Measurements from ENCODE around the gene CIC. TPM values are rescaled to one million over a fixed set of nuclear protein-coding genes. Genes with fewer than 3 reads are reported as not detected.
A peak's percentile ranks its signal among the peaks of the same experiment; 100 is the strongest.

Gene CIC
- total and polyA plus RNA-seq, 2 of the 13 experiments (the other 11 are each of a cell fraction or from before 2014, with no cell fraction given): 5.9 to 8.0 TPM

- Histone ChIP-seq H3K27ac (ENCODE audit: extremely low read length, insufficient read depth, low read length) (peak within 1 kb of the TSS; percentile 80), H3K9me3 (ENCODE audit: low read length) (no peaks in the 10 kb centered on the region), H3K79me2 (ENCODE audit: insufficient read depth, low read length) (peaks cover 52% of the 10 kb centered on the region), H3K9ac (ENCODE audit: insufficient read depth, low read depth, low read length) (peak within 1 kb of the TSS; percentile 91), H3K36me3 (replicated peaks in 1 of 2; ENCODE audit: control insufficient read depth in 1 of 2, insufficient read depth in 2 of 2, low read length in 2 of 2) (peaks cover 8 to 12% of the 10 kb centered on the region in 2 experiments; a peak in 4 of 5 replicates), H3K27me3 (ENCODE audit: control insufficient read depth in 1 of 2, insufficient read depth in 2 of 2, low read length in 2 of 2) (no peaks in the 10 kb centered on the region; a peak in 1 of 5 replicates), H2AFZ (ENCODE audit: low read length) (no peak within 1 kb of the TSS), H3K4me2 (ENCODE audit: low read depth, low read length) (peak within 1 kb of the TSS; percentile 95), H3K4me3 (replicated peaks in 1 of 3; ENCODE audit: insufficient read depth in 1 of 3, low read depth in 2 of 3, low read length in 3 of 3) (peak within 1 kb of the TSS; percentile 80 to 94 (median 88)), H4K20me1 (ENCODE audit: insufficient read depth, low read length) (peaks cover 16% of the 10 kb centered on the region), H3K4me1 (ENCODE audit: insufficient read depth, low read length) (peaks cover 55% of the 10 kb centered on the region)
- FAIRE-seq (peak; percentile 92), ATAC-seq (peak; percentile 89), DNase-seq (ENCODE audit: low spot score) (peak; percentile 98)
- POLR2A ChIA-PET: interaction anchor here (0.5 to 2.1 kb wide), 8 partner anchors 15 to 82 kb away, joined by 3 to 13 read pairs (median 4); partner anchors contain the start of genes CIC, GSK3A and PAFAH1B3
- 2% methylated on average over 31 of the region's 53 CpGs for WGBS (ENCODE audit: low lambda C conversion rate)
- CTCF ChIA-PET (ENCODE audit: low intra/inter-chr PET ratio, low total read pairs): interaction anchor here (1.6 kb wide), 1 partner anchor 71 kb away, joined by 3 read pairs; no protein-coding TSS in a partner anchor
- BruUV-seq (replicated peaks): TSS peak; percentile 91
- intact Hi-C loops (cut with micrococcal nuclease; ENCODE audit: unreplicated experiment): loop anchor here (1.0 to 2.0 kb wide), 2 partner anchors 22 to 59 kb away; partner anchors contain the start of gene GSK3A
- in situ Hi-C loops (cut with HindIII; ENCODE audit: extremely low pct_ligation_motif_present, low pct_unique_long_range_greater_than_20kb): no loop called here
- TF ChIP-seq ZNF746 (CRISPR knock-in tag; IDR thresholded peaks at IDR 0.05): peak; percentile 79
- TF ChIP-seq RFXAP (CRISPR knock-in tag; IDR thresholded peaks at IDR 0.05; ENCODE audit: borderline replicate concordance): peak; percentile 99
- TF ChIP-seq SAP130 (CRISPR knock-in tag; IDR thresholded peaks at IDR 0.05; ENCODE audit: low read depth): peak; percentile 94
- 0 out of 2 replicates have a peak, but pooled peaks have one; percentile 50 for TF ChIP-seq ZNF547 (CRISPR knock-in tag; IDR thresholded peaks at IDR 0.05)
- TF ChIP-seq POLR2AphosphoS5 (IDR thresholded peaks at IDR 0.05; ENCODE audit: low read depth, low read length): peak; percentile 96
- no peak for TF ChIP-seq PRDM4 (CRISPR knock-in tag; IDR thresholded peaks at IDR 0.05; ENCODE audit: borderline replicate concordance)
- TF ChIP-seq KDM2A (CRISPR knock-in tag; IDR thresholded peaks at IDR 0.05; ENCODE audit: borderline replicate concordance, low read depth): peak; percentile 85; the same call in 1 of the 2 replicates
- TF ChIP-seq IRF1 (CRISPR knock-in tag; IDR thresholded peaks at IDR 0.05; ENCODE audit: low read depth): no peak
- no peak for TF ChIP-seq PBX2 (CRISPR knock-in tag; IDR thresholded peaks at IDR 0.05)
- peak; percentile 73 for TF ChIP-seq MNT (IDR thresholded peaks at IDR 0.05)
- no peak for TF ChIP-seq ARID3A (IDR thresholded peaks at IDR 0.05; ENCODE audit: low read depth, low read length)
- TF ChIP-seq ARNT2 (CRISPR knock-in tag; IDR thresholded peaks at IDR 0.05; ENCODE audit: low read depth): peak; percentile 49; the same call in 1 of the 2 replicates
- no peak for TF ChIP-seq SMARCC2 (IDR thresholded peaks at IDR 0.05)
- TF ChIP-seq DMAP1 (CRISPR knock-in tag; IDR thresholded peaks at IDR 0.05): peak; percentile 76; the same call in 1 of the 2 replicates
- TF ChIP-seq HMG20A (CRISPR knock-in tag; IDR thresholded peaks at IDR 0.05; ENCODE audit: borderline replicate concordance): no peak
Measured at GRCh38 chr19:42219812-42220750, 49.0 kb upstream of the CIC start, which contains the start of gene ZNF526. Gene ZNF526 (plus strand): TSS chr19:42220312. CDS start chr19:42224404, 4,092 bp downstream.
